GM12864 (cell line): Measurements from ENCODE around the gene NT5C2.

Experiments used
- DNase-seq: peaks from one replicate; pipeline ENCODE4 v3.0.0-alpha.2; 2011; ENCODE audit warnings: low read depth
- H3K4me3 ChIP-seq: 2 replicates; pipeline ENCODE4 v1.5.1; 2011; ENCODE audit warnings: mild to moderate bottlenecking, low read depth, low read length, control low read depth
- TF ChIP-seq, protein P1 (sequence below): IDR thresholded peaks from 2 replicates; pipeline ENCODE4 v1.5.1; 2011; ENCODE audit warnings: low read depth, mild to moderate bottlenecking, moderate library complexity, low read length, control low read depth, inconsistent platforms; ENCODE audit errors: missing control alignments

NT5C2 gene

GRCh38 chr10:103083266-103083976, 109.7 kb downstream of the NT5C2 start:
- no peak for DNase-seq
- TF ChIP-seq, protein P1, sequence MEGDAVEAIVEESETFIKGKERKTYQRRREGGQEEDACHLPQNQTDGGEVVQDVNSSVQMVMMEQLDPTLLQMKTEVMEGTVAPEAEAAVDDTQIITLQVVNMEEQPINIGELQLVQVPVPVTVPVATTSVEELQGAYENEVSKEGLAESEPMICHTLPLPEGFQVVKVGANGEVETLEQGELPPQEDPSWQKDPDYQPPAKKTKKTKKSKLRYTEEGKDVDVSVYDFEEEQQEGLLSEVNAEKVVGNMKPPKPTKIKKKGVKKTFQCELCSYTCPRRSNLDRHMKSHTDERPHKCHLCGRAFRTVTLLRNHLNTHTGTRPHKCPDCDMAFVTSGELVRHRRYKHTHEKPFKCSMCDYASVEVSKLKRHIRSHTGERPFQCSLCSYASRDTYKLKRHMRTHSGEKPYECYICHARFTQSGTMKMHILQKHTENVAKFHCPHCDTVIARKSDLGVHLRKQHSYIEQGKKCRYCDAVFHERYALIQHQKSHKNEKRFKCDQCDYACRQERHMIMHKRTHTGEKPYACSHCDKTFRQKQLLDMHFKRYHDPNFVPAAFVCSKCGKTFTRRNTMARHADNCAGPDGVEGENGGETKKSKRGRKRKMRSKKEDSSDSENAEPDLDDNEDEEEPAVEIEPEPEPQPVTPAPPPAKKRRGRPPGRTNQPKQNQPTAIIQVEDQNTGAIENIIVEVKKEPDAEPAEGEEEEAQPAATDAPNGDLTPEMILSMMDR = no peak
- no peak overlapping the region for H3K4me3 ChIP-seq

DNA sequence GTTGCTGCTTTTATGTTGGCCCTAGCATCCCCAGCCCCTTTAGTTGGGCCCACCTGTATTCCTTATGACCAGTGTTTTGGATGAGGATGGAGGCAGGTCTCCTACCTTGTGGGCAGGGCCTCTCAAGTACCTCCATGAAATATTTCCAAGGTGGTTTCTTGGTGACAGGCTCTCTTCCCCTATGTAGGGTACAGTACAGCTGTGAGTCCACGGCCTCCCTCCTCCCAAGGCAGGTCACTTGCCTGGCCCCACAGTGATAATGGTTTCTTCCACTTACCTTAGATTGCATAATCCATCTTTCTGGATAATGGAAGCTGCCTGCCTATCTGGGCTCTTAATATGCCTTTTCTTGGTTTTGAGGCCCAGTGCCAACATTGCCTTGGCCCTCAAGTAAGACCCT, 110.4 kb downstream of the NT5C2 start:
- no peak overlapping the region for H3K4me3 ChIP-seq
- TF ChIP-seq, protein P1 = no peak
- DNase-seq = no peak

DNA sequence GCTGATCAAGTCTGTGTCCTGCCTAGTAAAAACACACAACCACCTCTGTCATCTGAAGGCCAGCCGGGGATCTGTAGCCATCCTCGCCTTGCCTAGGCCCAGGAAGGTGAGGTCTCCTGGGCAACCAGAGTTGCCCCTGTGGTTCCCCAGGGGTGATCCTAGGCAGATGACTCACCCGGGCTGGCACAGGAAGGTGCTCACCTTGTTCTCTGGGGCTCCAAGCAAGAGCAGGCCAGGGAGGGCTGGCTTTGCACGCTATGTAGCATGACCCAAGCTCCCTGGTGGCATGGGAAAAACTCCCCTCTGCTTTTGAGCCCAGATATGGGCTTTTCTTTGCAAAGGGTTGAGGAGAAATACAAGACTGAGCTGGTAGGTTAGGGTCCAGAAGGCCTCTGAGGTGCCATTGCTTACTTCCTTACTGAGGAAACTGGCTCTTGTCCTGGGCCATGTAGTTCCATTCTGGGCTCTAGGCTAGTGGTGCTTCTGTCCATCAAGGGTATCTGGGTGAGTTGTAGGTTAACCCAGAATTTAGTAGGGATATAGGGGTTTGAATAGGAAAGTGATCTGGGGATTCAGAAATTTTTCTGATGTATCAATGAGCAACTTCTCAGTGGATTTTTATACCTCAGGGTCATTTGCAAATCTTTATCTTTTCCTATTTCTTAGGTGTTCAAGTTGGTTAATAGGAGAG, 112.0 kb downstream of the NT5C2 start:
- no peak overlapping the region for H3K4me3 ChIP-seq
- TF ChIP-seq, protein P1 = no peak
- no peak for DNase-seq

- H3K4me3 ChIP-seq = no peak overlapping the region
- DNase-seq = no peak
- TF ChIP-seq, protein P1 = no peak
These were observed 113.1 kb downstream of the NT5C2 start for GRCh38 chr10:103079946-103080345.

GRCh38 chr10:103079100-103079499, 114.0 kb downstream of the NT5C2 start:
- DNase-seq = no peak
- no peak overlapping the region for H3K4me3 ChIP-seq
- TF ChIP-seq, protein P1 = no peak

GRCh38 chr10:103078676-103079075, 114.4 kb downstream of the NT5C2 start:
- no peak for DNase-seq
- no peak overlapping the region for H3K4me3 ChIP-seq
- TF ChIP-seq, protein P1 = no peak

- DNase-seq = no peak
- H3K4me3 ChIP-seq = no peak overlapping the region
- TF ChIP-seq, protein P1 = no peak
These were observed 114.8 kb downstream of the NT5C2 start for GRCh38 chr10:103078309-103078615.
